ENCODE measurements around the gene C3orf20.

Gene C3orf20

GRCh38 chr3:14810801-14811661 lies 136.1 kb downstream of the C3orf20 start:
- H3K4me3 Mint-ChIP-seq = peak overlapping the region; percentile 65
- H3K27ac Mint-ChIP-seq = no peak overlapping the region
- peaks cover 85% of the 10 kb centered on the region for H3K27me3 Mint-ChIP-seq
- H3K9me3 Mint-ChIP-seq = no peaks in the 10 kb centered on the region
- H3K4me1 Mint-ChIP-seq (ENCODE audit: low read depth) = peaks cover 21% of the 10 kb centered on the region
- intact Hi-C loops (cut with micrococcal nuclease) = no loop called here
- no peaks in the 10 kb centered on the region for H3K36me3 Mint-ChIP-seq (ENCODE audit: low read depth)

- Mint-ChIP-seq H3K27me3 (peaks cover 83% of the 10 kb centered on the region), H3K4me3 (peak overlapping the region; percentile 65), H3K36me3 (ENCODE audit: low read depth) (no peaks in the 10 kb centered on the region), H3K9me3 (no peaks in the 10 kb centered on the region), H3K4me1 (ENCODE audit: low read depth) (peaks cover 20% of the 10 kb centered on the region), H3K27ac (no peak overlapping the region)
- intact Hi-C loops (cut with micrococcal nuclease) = no loop called here
These were observed 136.7 kb downstream of the C3orf20 start for GRCh38 chr3:14811684-14812083.

- H3K4me3 Mint-ChIP-seq = no peak overlapping the region
- no peak overlapping the region for H3K27ac Mint-ChIP-seq
- peaks cover 14% of the 10 kb centered on the region for H3K4me1 Mint-ChIP-seq (ENCODE audit: low read depth)
- no peaks in the 10 kb centered on the region for H3K9me3 Mint-ChIP-seq
- intact Hi-C loops (cut with micrococcal nuclease) = no loop called here
- H3K36me3 Mint-ChIP-seq (ENCODE audit: low read depth) = no peaks in the 10 kb centered on the region
- peaks cover 78% of the 10 kb centered on the region for H3K27me3 Mint-ChIP-seq
These were observed 137.4 kb downstream of the C3orf20 start for GRCh38 chr3:14812196-14812790.

GRCh38 chr3:14814411-14814871 lies 139.5 kb downstream of the C3orf20 start:
- H3K27me3 Mint-ChIP-seq = peaks cover 64% of the 10 kb centered on the region
- no peaks in the 10 kb centered on the region for H3K36me3 Mint-ChIP-seq (ENCODE audit: low read depth)
- no peaks in the 10 kb centered on the region for H3K9me3 Mint-ChIP-seq
- H3K4me1 Mint-ChIP-seq (ENCODE audit: low read depth) = peaks cover 13% of the 10 kb centered on the region
- H3K4me3 Mint-ChIP-seq = no peak overlapping the region
- intact Hi-C loops (cut with micrococcal nuclease) = no loop called here
- H3K27ac Mint-ChIP-seq = no peak overlapping the region

GRCh38 chr3:14816359-14816758 lies 141.4 kb downstream of the C3orf20 start:
- intact Hi-C loops (cut with micrococcal nuclease) = no loop called here

GRCh38 chr3:14818804-14819500 lies 144.0 kb downstream of the C3orf20 start, which contains the start of gene FGD5:
FGD5 (plus strand) TSS chr3:14818962; CDS start chr3:14819072, 110 bp downstream.
- Mint-ChIP-seq H3K4me3 (no peak within 1 kb of the TSS), H3K9me3 (no peaks in the 10 kb centered on the region), H3K27me3 (peaks cover 27% of the 10 kb centered on the region), H3K27ac (no peak within 1 kb of the TSS), H3K4me1 (ENCODE audit: low read depth) (peaks cover 11% of the 10 kb centered on the region), H3K36me3 (ENCODE audit: low read depth) (no peaks in the 10 kb centered on the region)
- intact Hi-C loops (cut with micrococcal nuclease) = no loop called here

More at GRCh38 chr3:14816359-14816758, 141.4 kb downstream of the C3orf20 start:
- Mint-ChIP-seq H3K36me3 (ENCODE audit: low read depth) (no peaks in the 10 kb centered on the region), H3K4me1 (ENCODE audit: low read depth) (peaks cover 7% of the 10 kb centered on the region), H3K9me3 (no peaks in the 10 kb centered on the region), H3K27me3 (peaks cover 53% of the 10 kb centered on the region), H3K4me3 (no peak overlapping the region), H3K27ac (no peak overlapping the region)

GRCh38 chr3:14819671-14820070 lies 144.7 kb downstream of the C3orf20 start:
- H3K27me3 Mint-ChIP-seq = peaks cover 22% of the 10 kb centered on the region
- H3K4me1 Mint-ChIP-seq (ENCODE audit: low read depth) = peaks cover 11% of the 10 kb centered on the region
- no peak overlapping the region for H3K27ac Mint-ChIP-seq
- no peaks in the 10 kb centered on the region for H3K9me3 Mint-ChIP-seq
- H3K36me3 Mint-ChIP-seq (ENCODE audit: low read depth) = no peaks in the 10 kb centered on the region
- intact Hi-C loops (cut with micrococcal nuclease) = no loop called here
- H3K4me3 Mint-ChIP-seq = no peak overlapping the region

GRCh38 chr3:14820156-14820555 lies 145.2 kb downstream of the C3orf20 start:
- peaks cover 17% of the 10 kb centered on the region for H3K27me3 Mint-ChIP-seq
- intact Hi-C loops (cut with micrococcal nuclease) = no loop called here
- H3K4me1 Mint-ChIP-seq (ENCODE audit: low read depth) = peaks cover 11% of the 10 kb centered on the region
- H3K4me3 Mint-ChIP-seq = no peak overlapping the region
- H3K27ac Mint-ChIP-seq = no peak overlapping the region
- no peaks in the 10 kb centered on the region for H3K36me3 Mint-ChIP-seq (ENCODE audit: low read depth)
- H3K9me3 Mint-ChIP-seq = no peaks in the 10 kb centered on the region

GRCh38 chr3:14821151-14821550 lies 146.2 kb downstream of the C3orf20 start:
- Mint-ChIP-seq H3K9me3 (no peaks in the 10 kb centered on the region), H3K27me3 (peaks cover 14% of the 10 kb centered on the region)

GRCh38 chr3:14822134-14822533 lies 147.2 kb downstream of the C3orf20 start:
- no peak overlapping the region for H3K4me3 Mint-ChIP-seq
- H3K27me3 Mint-ChIP-seq = peaks cover 15% of the 10 kb centered on the region
- H3K9me3 Mint-ChIP-seq = no peaks in the 10 kb centered on the region
- no peaks in the 10 kb centered on the region for H3K36me3 Mint-ChIP-seq (ENCODE audit: low read depth)
- H3K4me1 Mint-ChIP-seq (ENCODE audit: low read depth) = peaks cover 11% of the 10 kb centered on the region
- H3K27ac Mint-ChIP-seq = no peak overlapping the region
- intact Hi-C loops (cut with micrococcal nuclease) = no loop called here

More at GRCh38 chr3:14821151-14821550, 146.2 kb downstream of the C3orf20 start:
- intact Hi-C loops (cut with micrococcal nuclease) = no loop called here
- H3K36me3 Mint-ChIP-seq (ENCODE audit: low read depth) = no peaks in the 10 kb centered on the region
- no peak overlapping the region for H3K27ac Mint-ChIP-seq
- H3K4me1 Mint-ChIP-seq (ENCODE audit: low read depth) = peaks cover 11% of the 10 kb centered on the region
- H3K4me3 Mint-ChIP-seq = no peak overlapping the region

Data from dendritic cell treated with granulocyte-macrophage colony-stimulating factor and Interleukin-4, amounts not matched to agents 40 ng/mL and 50 ng/mL, for 4 days (primary cell).